Measurements from ENCODE around the gene SLC39A1. TPM values are rescaled to one million over a fixed set of nuclear protein-coding genes. Genes with fewer than 3 reads are reported as not detected.

Gene SLC39A1
- total RNA-seq, 1 donor from 2014 or later: 93.2 TPM

GRCh38 chr1:153941826-153942725 lies 21.3 kb downstream of the SLC39A1 start:
- no peak overlapping the region for H3K4me3 Mint-ChIP-seq (ENCODE audit: unreplicated experiment)
- H3K9me3 Mint-ChIP-seq (ENCODE audit: unreplicated experiment): no peaks in the 10 kb centered on the region
- DNase-seq (ENCODE audit: extremely low spot score, unreplicated experiment): no peak
- H3K36me3 Mint-ChIP-seq (ENCODE audit: unreplicated experiment): peaks cover 18% of the 10 kb centered on the region
- TF ChIP-seq CTCF (IDR thresholded peaks at IDR 0.05): no peak
- H3K27ac Mint-ChIP-seq (ENCODE audit: unreplicated experiment): no peak overlapping the region
- no peaks in the 10 kb centered on the region for H3K27me3 Mint-ChIP-seq (ENCODE audit: unreplicated experiment)
- H3K4me1 Mint-ChIP-seq (ENCODE audit: unreplicated experiment): peaks cover 18% of the 10 kb centered on the region

- no peak for DNase-seq (ENCODE audit: extremely low spot score, unreplicated experiment)
- Mint-ChIP-seq H3K4me3 (ENCODE audit: unreplicated experiment) (no peak overlapping the region), H3K27me3 (ENCODE audit: unreplicated experiment) (no peaks in the 10 kb centered on the region), H3K4me1 (ENCODE audit: unreplicated experiment) (peaks cover 15% of the 10 kb centered on the region), H3K27ac (ENCODE audit: unreplicated experiment) (no peak overlapping the region), H3K36me3 (ENCODE audit: unreplicated experiment) (peaks cover 26% of the 10 kb centered on the region), H3K9me3 (ENCODE audit: unreplicated experiment) (no peaks in the 10 kb centered on the region)
- TF ChIP-seq CTCF (IDR thresholded peaks at IDR 0.05): no peak
Observed at GRCh38 chr1:153940756-153941155, 22.6 kb downstream of the SLC39A1 start.

- no peak overlapping the region for H3K27ac Mint-ChIP-seq (ENCODE audit: unreplicated experiment)
Observed at GRCh38 chr1:153939476-153939875, 23.9 kb downstream of the SLC39A1 start.

GRCh38 chr1:153938996-153939395 lies 24.3 kb downstream of the SLC39A1 start:
- TF ChIP-seq CTCF (IDR thresholded peaks at IDR 0.05): no peak
- Mint-ChIP-seq H3K36me3 (ENCODE audit: unreplicated experiment) (peaks cover 26% of the 10 kb centered on the region), H3K4me3 (ENCODE audit: unreplicated experiment) (no peak overlapping the region), H3K4me1 (ENCODE audit: unreplicated experiment) (peaks cover 2% of the 10 kb centered on the region), H3K27me3 (ENCODE audit: unreplicated experiment) (no peaks in the 10 kb centered on the region), H3K27ac (ENCODE audit: unreplicated experiment) (no peak overlapping the region), H3K9me3 (ENCODE audit: unreplicated experiment) (no peaks in the 10 kb centered on the region)
- DNase-seq (ENCODE audit: extremely low spot score, unreplicated experiment): no peak

More at GRCh38 chr1:153939476-153939875, 23.9 kb downstream of the SLC39A1 start:
- Mint-ChIP-seq H3K4me3 (ENCODE audit: unreplicated experiment) (no peak overlapping the region), H3K27me3 (ENCODE audit: unreplicated experiment) (no peaks in the 10 kb centered on the region), H3K9me3 (ENCODE audit: unreplicated experiment) (no peaks in the 10 kb centered on the region), H3K36me3 (ENCODE audit: unreplicated experiment) (peaks cover 26% of the 10 kb centered on the region), H3K4me1 (ENCODE audit: unreplicated experiment) (peaks cover 4% of the 10 kb centered on the region)
- TF ChIP-seq CTCF (IDR thresholded peaks at IDR 0.05): no peak
- DNase-seq (ENCODE audit: extremely low spot score, unreplicated experiment): no peak

GRCh38 chr1:153937331-153937730 lies 26.0 kb downstream of the SLC39A1 start:
- no peak for TF ChIP-seq CTCF (IDR thresholded peaks at IDR 0.05)
- no peak for DNase-seq (ENCODE audit: extremely low spot score, unreplicated experiment)
- Mint-ChIP-seq H3K27ac (ENCODE audit: unreplicated experiment) (no peak overlapping the region), H3K4me3 (ENCODE audit: unreplicated experiment) (no peak overlapping the region), H3K9me3 (ENCODE audit: unreplicated experiment) (no peaks in the 10 kb centered on the region), H3K36me3 (ENCODE audit: unreplicated experiment) (peaks cover 23% of the 10 kb centered on the region), H3K27me3 (ENCODE audit: unreplicated experiment) (no peaks in the 10 kb centered on the region), H3K4me1 (ENCODE audit: unreplicated experiment) (no peaks in the 10 kb centered on the region)
